CD4-positive, alpha-beta T cell treated with Interleukin-12 subunit alpha and Interleukin-12 subunit beta, for 1 hour (primary cell): ENCODE results near the gene CPZ.
"Not testable (repeated sequence)": the region's sequence is repeated elsewhere in the genome, so short reads cannot be mapped to it uniquely, and the experiment has no call there.

ENCODE experiments used
- DNase-seq: peaks from one replicate; pipeline ENCODE4 v3.0.0-alpha.2; 2020

The CPZ gene

GRCh38 chr4:8641256-8641655 is 48.7 kb downstream of the CPZ start:
- DNase-seq = no peak

- no peak for DNase-seq
Measured at GRCh38 chr4:8641931-8642650, 49.5 kb downstream of the CPZ start.

- DNase-seq = no peak
Measured at GRCh38 chr4:8642651-8643321, 50.2 kb downstream of the CPZ start.

GRCh38 chr4:8643441-8643840 is 50.9 kb downstream of the CPZ start:
- DNase-seq = no peak

GRCh38 chr4:8643986-8644385 is 51.4 kb downstream of the CPZ start:
- DNase-seq = no peak

GRCh38 chr4:8644461-8644891 is 51.9 kb downstream of the CPZ start:
- DNase-seq = no peak

- DNase-seq = no peak
Measured at GRCh38 chr4:8644966-8645752, 52.6 kb downstream of the CPZ start.

- DNase-seq = no peak
Measured at GRCh38 chr4:8645753-8646124, 53.2 kb downstream of the CPZ start.

- no peak for DNase-seq
Measured at GRCh38 chr4:8646296-8647093, 53.9 kb downstream of the CPZ start.

- no peak for DNase-seq
Measured at GRCh38 chr4:8647094-8647570, 54.6 kb downstream of the CPZ start.

GRCh38 chr4:8647626-8648025 is 55.1 kb downstream of the CPZ start:
- DNase-seq = no peak

- DNase-seq = no peak
Measured at GRCh38 chr4:8648296-8648695, 55.7 kb downstream of the CPZ start.

- DNase-seq = no peak
Measured at GRCh38 chr4:8648816-8649630, 56.5 kb downstream of the CPZ start.

- no peak for DNase-seq
Measured at GRCh38 chr4:8649631-8650361, 57.2 kb downstream of the CPZ start.

GRCh38 chr4:8651661-8652180 is 59.2 kb downstream of the CPZ start:
- DNase-seq = no peak

- no peak for DNase-seq
Measured at GRCh38 chr4:8652181-8653078, 59.9 kb downstream of the CPZ start.

- no peak for DNase-seq
Measured at GRCh38 chr4:8653326-8654000, 60.9 kb downstream of the CPZ start.

GRCh38 chr4:8654139-8654538 is 61.6 kb downstream of the CPZ start:
- DNase-seq = not testable (repeated sequence)
